Large intestine (tissue), 3 donors: ENCODE data around the gene PLBD2. TPM values are rescaled to one million over a fixed set of nuclear protein-coding genes. Genes with fewer than 3 reads are reported as not detected.
"Not testable (repeated sequence)": the region's sequence is repeated elsewhere in the genome, so short reads cannot be mapped to it uniquely, and the experiment has no call there.

ENCODE experiments used
- DNase-seq, 2 donors: peaks; one replicate each; pipeline versions ENCODE4 v3.0.0 to v3.0.0-alpha.2; 2013
- H3K27ac ChIP-seq: one replicate; pipeline ENCODE4 v1.5.1; 2013; ENCODE audit warnings: low read length
- H3K27me3 ChIP-seq: 2 replicates; pipeline ENCODE4 v1.6.1; 2013; ENCODE audit warnings: low read length; ENCODE audit not compliant: control insufficient read depth, insufficient read depth
- H3K36me3 ChIP-seq: 2 replicates; pipeline ENCODE4 v1.6.1; 2013; ENCODE audit warnings: low read length; ENCODE audit not compliant: control insufficient read depth, insufficient read depth
- H3K4me1 ChIP-seq: one replicate; pipeline ENCODE4 v1.6.1; 2013; ENCODE audit warnings: low read length; ENCODE audit not compliant: control insufficient read depth, insufficient read depth
- H3K4me3 ChIP-seq: one replicate; pipeline ENCODE4 v1.5.1; 2013; ENCODE audit warnings: low read length
- H3K9me3 ChIP-seq: one replicate; pipeline ENCODE4 v1.6.1; 2013; ENCODE audit warnings: mild to moderate bottlenecking, low read depth, low read length, moderate library complexity; ENCODE audit not compliant: control insufficient read depth
- WGBS: methylation state at CpG from one replicate; pipeline ENCODE4 v1.1.5; 2013; ENCODE audit warnings: low lambda C conversion rate; ENCODE audit not compliant: insufficient coverage; 5-methylcytosine and 5-hydroxymethylcytosine counted together
- polyA plus RNA-seq: library from polyadenylated mRNA; unstranded; fragments of 120-200 nt; gene quantifications from one replicate; pipeline ENCODE4 v1.2.1, GENCODE V29; 2013

PLBD2 gene
- polyA plus RNA-seq, 1 donor, result 21.2 TPM

DNA sequence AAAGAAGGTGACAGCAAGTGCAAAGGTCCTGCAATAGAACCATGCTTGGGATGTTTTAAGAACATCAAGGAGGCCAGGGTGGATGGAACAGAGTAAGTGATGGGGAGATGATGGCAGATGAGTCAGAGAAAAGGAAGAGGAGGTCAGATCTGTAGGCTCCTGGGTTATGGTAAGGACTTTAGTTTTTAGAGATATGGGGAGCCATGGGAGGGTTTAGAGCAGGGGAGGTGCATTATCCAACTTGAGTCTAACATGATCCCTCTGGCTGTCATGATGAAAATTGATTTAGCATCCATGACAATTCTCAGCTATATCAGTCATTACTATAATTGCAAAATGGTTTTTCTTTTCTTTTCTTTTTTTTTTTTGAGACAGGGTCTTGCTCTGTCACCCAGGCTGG lies 7.3 kb upstream of the PLBD2 start:
- H3K4me1 ChIP-seq, result no peaks in the 10 kb centered on the region
- H3K4me3 ChIP-seq, result no peak overlapping the region
- H3K27me3 ChIP-seq, result peaks cover 4% of the 10 kb centered on the region
- no peak overlapping the region for H3K27ac ChIP-seq
- H3K36me3 ChIP-seq, result no peaks in the 10 kb centered on the region
- H3K9me3 ChIP-seq, result no peaks in the 10 kb centered on the region
- DNase-seq, result no peak

DNA sequence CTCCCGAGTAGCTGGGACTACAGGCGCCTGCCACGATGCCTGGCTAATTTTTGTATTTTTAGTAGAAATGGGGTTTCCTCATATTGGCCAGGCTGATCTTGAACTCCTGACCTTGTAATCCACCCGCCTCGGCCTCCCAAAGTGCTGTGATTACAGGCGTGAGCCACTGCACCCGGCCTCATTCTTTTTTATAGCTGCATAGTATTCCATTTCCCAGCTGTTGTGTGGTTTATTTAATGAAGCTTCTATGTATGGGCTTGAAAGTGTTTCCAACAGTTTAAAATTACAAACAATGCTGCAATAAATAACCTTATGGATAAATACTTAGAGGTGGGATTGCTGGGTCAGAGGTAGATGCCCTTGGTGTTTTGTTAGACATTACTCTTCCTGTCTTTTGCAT lies 4.2 kb upstream of the PLBD2 start:
- 90% methylated on average over 2 of the region's 7 CpGs for WGBS
- not testable (repeated sequence) for H3K4me3 ChIP-seq, H3K36me3 ChIP-seq

GRCh38 chr12:113359133-113359938 lies 949 bp downstream of the PLBD2 start:
- Histone ChIP-seq H3K4me3 (peak overlapping the region; percentile 78), H3K27ac (no peak overlapping the region), H3K27me3 (no peaks in the 10 kb centered on the region), H3K36me3 (no peaks in the 10 kb centered on the region), H3K4me1 (peaks cover 5% of the 10 kb centered on the region), H3K9me3 (no peaks in the 10 kb centered on the region)
- DNase-seq, result no peak
- WGBS, result no CpG with 5 or more reads among the region's 11 CpGs

More for the DNA sequence above, 4.2 kb upstream of the PLBD2 start:
- DNase-seq, H3K9me3 ChIP-seq, H3K27me3 ChIP-seq, H3K27ac ChIP-seq, H3K4me1 ChIP-seq: not testable (repeated sequence)

GRCh38 chr12:113359939-113360748 lies 1.8 kb downstream of the PLBD2 start:
- Histone ChIP-seq H3K27ac (no peak overlapping the region), H3K4me3 (no peak overlapping the region), H3K27me3 (no peaks in the 10 kb centered on the region), H3K36me3 (no peaks in the 10 kb centered on the region), H3K4me1 (peaks cover 5% of the 10 kb centered on the region), H3K9me3 (no peaks in the 10 kb centered on the region)
- 100% methylated on average over 2 of the region's 9 CpGs for WGBS
- no peak for DNase-seq

DNA sequence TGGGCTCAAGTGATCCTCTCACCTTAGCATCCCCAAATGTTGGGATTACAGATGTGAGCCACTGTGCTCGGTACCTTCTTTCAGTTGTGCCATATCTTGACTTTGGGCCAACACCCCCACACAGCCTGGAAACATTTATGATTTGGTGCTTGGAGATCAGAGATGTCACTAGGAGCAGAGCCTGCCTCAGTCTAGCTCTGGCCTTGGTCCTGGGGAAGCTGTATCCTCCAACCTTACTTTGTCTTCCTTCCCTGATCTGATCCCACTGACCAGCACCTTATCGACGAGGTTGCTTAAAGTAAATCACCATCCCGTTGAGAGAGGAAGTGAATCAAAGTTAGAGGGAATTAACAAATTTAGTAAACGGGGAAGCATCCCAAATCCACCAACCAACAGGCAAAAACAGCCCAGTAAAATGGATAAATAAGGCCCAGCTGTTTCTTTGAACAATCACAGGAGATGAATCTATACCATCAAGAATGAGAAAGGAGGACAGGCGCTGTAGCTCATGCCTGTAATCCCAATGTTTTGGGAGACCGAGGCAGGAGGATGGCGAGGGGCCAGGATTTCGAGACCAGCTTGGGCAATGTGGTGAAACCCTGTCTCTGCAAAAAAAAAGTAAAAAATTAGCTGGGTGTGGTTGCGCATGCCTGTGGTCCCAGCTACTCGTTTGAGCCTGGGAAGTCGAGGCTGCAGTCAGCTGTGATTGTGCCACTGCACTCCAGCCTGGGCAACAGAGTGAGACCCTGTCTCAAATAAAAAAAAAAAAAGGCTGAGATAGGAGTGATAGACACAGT lies 3.4 kb downstream of the PLBD2 start:
- H3K4me3 ChIP-seq, result no peak overlapping the region
- DNase-seq, result no peak
- H3K36me3 ChIP-seq, result no peaks in the 10 kb centered on the region
- 65% methylated on average over 4 of the region's 12 CpGs for WGBS
- no peak overlapping the region for H3K27ac ChIP-seq
- H3K27me3 ChIP-seq, result no peaks in the 10 kb centered on the region
- H3K4me1 ChIP-seq, result peaks cover 5% of the 10 kb centered on the region
- H3K9me3 ChIP-seq, result no peaks in the 10 kb centered on the region

DNA sequence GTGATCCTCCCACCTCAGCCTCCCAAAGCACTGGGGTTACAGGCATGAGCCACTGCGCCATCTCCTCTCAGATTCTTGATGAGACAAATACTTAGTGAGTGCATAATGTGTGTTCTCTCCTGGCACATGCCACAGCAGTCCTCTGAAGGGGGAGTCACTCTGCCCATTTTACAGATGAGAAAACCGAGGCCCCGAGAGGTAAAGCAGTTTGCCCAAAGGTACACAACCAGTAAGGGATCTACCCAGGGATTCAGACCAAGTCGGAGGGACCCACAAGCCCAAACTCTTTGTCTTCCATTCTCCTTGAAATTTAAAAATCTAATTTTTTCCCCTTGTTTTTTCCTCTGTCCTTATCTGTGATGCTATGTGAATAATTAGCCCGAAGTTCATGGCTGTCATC lies 6.3 kb downstream of the PLBD2 start:
- Histone ChIP-seq H3K4me3 (no peak overlapping the region), H3K4me1 (no peaks in the 10 kb centered on the region), H3K9me3 (no peaks in the 10 kb centered on the region), H3K27ac (no peak overlapping the region), H3K36me3 (peaks cover 3% of the 10 kb centered on the region), H3K27me3 (no peaks in the 10 kb centered on the region)
- 100% methylated on average over 1 of the region's 5 CpGs for WGBS
- no peak for DNase-seq

DNA sequence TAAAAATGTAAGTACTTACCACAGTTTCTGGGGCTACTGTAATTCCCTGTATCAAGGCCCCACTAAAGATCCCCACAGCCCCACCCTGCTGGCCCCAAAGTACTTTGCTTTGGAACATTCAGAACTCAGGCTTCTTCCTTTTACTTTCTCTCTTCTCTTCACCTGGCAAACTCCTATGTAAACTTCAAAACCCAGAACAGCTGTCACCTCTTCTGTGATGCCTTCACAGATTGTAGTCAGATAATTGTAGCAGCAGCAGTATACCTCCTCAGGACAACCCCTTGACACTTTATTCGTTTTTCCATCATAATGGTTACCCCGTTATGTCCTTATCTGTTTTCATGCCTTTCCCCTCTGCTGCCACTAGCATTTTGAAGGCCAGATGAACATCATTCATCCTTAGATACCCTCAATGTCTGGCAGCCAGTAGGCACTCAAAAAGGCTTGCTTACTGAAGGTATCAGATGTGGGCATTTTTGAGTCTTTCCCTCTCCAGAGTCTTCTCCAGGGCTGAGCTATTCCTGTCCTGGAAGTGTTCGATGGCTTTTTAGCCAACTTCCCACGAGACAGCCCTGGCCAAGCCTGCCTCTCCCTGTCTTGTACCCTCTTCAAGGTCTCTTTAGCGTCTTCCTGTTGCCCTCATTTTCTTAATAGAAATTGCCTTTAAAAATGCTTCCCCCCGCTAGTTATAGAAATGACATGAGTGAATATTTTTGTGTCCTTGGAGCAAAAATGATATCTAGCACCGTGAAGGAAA lies 7.4 kb downstream of the PLBD2 start:
- no peak for DNase-seq
- H3K27ac ChIP-seq, result no peak overlapping the region

DNA sequence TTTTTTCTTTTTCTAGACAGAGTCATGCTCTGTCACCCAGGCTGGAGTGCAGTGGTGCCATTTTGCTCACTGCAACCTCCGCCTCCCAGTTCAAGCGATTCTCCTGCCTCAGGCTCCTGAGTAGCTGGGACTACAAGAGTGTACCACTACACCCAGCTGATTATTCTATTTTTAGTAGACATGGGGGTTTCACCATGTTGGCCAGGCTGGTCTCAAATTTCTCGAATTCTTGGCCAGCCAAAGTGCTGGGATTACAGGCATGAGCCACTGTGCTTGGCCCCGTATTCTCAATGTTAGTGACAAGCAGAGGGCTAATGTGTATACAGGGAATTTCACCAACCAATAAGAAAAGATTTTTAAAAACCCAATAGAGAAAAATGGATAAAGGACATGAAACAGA lies 8.4 kb downstream of the PLBD2 start:
- no peaks in the 10 kb centered on the region for H3K27me3 ChIP-seq
- no peak overlapping the region for H3K4me3 ChIP-seq
- no peak overlapping the region for H3K27ac ChIP-seq
- no peak for DNase-seq
- no CpG with 5 or more reads among the region's 4 CpGs for WGBS
- H3K4me1 ChIP-seq, result no peaks in the 10 kb centered on the region
- no peaks in the 10 kb centered on the region for H3K9me3 ChIP-seq
- H3K36me3 ChIP-seq, result peaks cover 11% of the 10 kb centered on the region

More for the DNA sequence above, 7.4 kb downstream of the PLBD2 start:
- Histone ChIP-seq H3K27me3 (no peaks in the 10 kb centered on the region), H3K4me3 (no peak overlapping the region), H3K4me1 (no peaks in the 10 kb centered on the region), H3K9me3 (no peaks in the 10 kb centered on the region), H3K36me3 (peaks cover 5% of the 10 kb centered on the region)
- 93% methylated on average over 5 of the region's 7 CpGs for WGBS

GRCh38 chr12:113368331-113368730 lies 9.9 kb downstream of the PLBD2 start:
- H3K27me3 ChIP-seq, result no peaks in the 10 kb centered on the region
- H3K4me3 ChIP-seq, result no peak overlapping the region
- DNase-seq, result no peak
- H3K9me3 ChIP-seq, result no peaks in the 10 kb centered on the region
- H3K4me1 ChIP-seq, result no peaks in the 10 kb centered on the region
- peaks cover 19% of the 10 kb centered on the region for H3K36me3 ChIP-seq
- 90% methylated on average over 2 of the region's 4 CpGs for WGBS
- H3K27ac ChIP-seq, result no peak overlapping the region
